SIG-M5 treated with dmso at 0.1 percent for 504 hours (cell line): ENCODE results near the gene PAX5.

Experiments used
- DNase-seq: peaks from one replicate; lab custom pipeline; 2025; ENCODE audit not compliant: unreplicated experiment; lab: John Stamatoyannopoulos, UW

The PAX5 gene

GRCh38 chr9:36935768-36936497, 98.1 kb downstream of the PAX5 start:
- DNase-seq = no peak

GRCh38 chr9:36935332-36935731, 98.7 kb downstream of the PAX5 start:
- no peak for DNase-seq

- DNase-seq = no peak
These were observed 99.5 kb downstream of the PAX5 start for GRCh38 chr9:36934478-36935065.

GRCh38 chr9:36933676-36934215, 100.3 kb downstream of the PAX5 start:
- DNase-seq = no peak

GRCh38 chr9:36932198-36932597, 101.9 kb downstream of the PAX5 start:
- no peak for DNase-seq

- DNase-seq = no peak
These were observed 103.1 kb downstream of the PAX5 start for GRCh38 chr9:36930941-36931340.

GRCh38 chr9:36929350-36929675, 104.8 kb downstream of the PAX5 start:
- no peak for DNase-seq

GRCh38 chr9:36928670-36929349, 105.3 kb downstream of the PAX5 start:
- DNase-seq = no peak

GRCh38 chr9:36928210-36928609, 105.9 kb downstream of the PAX5 start:
- DNase-seq = no peak

- no peak for DNase-seq
These were observed 109.2 kb downstream of the PAX5 start for GRCh38 chr9:36924757-36925432.

GRCh38 chr9:36924071-36924470, 110.0 kb downstream of the PAX5 start:
- peak; percentile 67 for DNase-seq

- no peak for DNase-seq
These were observed 110.9 kb downstream of the PAX5 start for GRCh38 chr9:36923025-36923625.

- no peak for DNase-seq
These were observed 111.5 kb downstream of the PAX5 start for GRCh38 chr9:36922548-36922947.

GRCh38 chr9:36914212-36914577, 119.9 kb downstream of the PAX5 start:
- no peak for DNase-seq

- DNase-seq = no peak
These were observed 120.5 kb downstream of the PAX5 start for GRCh38 chr9:36913393-36914211.

- DNase-seq = no peak
These were observed 121.4 kb downstream of the PAX5 start for GRCh38 chr9:36912620-36913019.

- peak; percentile 22 for DNase-seq
These were observed 122.3 kb downstream of the PAX5 start for GRCh38 chr9:36911601-36912412.

- DNase-seq = no peak
These were observed 123.0 kb downstream of the PAX5 start for GRCh38 chr9:36911037-36911436.

GRCh38 chr9:36906492-36906891, 127.6 kb downstream of the PAX5 start:
- no peak for DNase-seq
